T-helper 1 cell treated with Interleukin-12 subunit alpha and Interleukin-12 subunit beta and Interleukin-4 antibody, amounts not matched to agents 30 μg/mL and 1 μg/mL, for 36 hours (primary cell): ENCODE measurements around the gene JAM3.
"Not testable (repeated sequence)": the region's sequence is repeated elsewhere in the genome, so short reads cannot be mapped to it uniquely, and the experiment has no call there.

Experiments
- H3K27ac Mint-ChIP-seq: one replicate; pipeline ENCODE4 v1.8.0; 2021; ENCODE audit warnings: mild to moderate bottlenecking, mixed read lengths
- H3K27me3 Mint-ChIP-seq: one replicate; pipeline ENCODE4 v1.8.0; 2021; ENCODE audit warnings: low read depth, mixed read lengths
- H3K36me3 Mint-ChIP-seq: one replicate; pipeline ENCODE4 v1.8.0; 2021; ENCODE audit warnings: low read depth, mixed read lengths
- H3K4me1 Mint-ChIP-seq: one replicate; pipeline ENCODE4 v1.8.0; 2021; ENCODE audit warnings: low read depth, mixed read lengths
- H3K4me3 Mint-ChIP-seq: one replicate; pipeline ENCODE4 v1.8.0; 2021; ENCODE audit warnings: mild to moderate bottlenecking, moderate library complexity, mixed read lengths
- H3K9me3 Mint-ChIP-seq: one replicate; pipeline ENCODE4 v1.8.0; 2021; ENCODE audit warnings: mixed read lengths

The JAM3 gene

GRCh38 chr11:134063991-134064747 lies 4.7 kb upstream of the JAM3 start:
- Mint-ChIP-seq H3K4me3 (no peak overlapping the region), H3K27ac (no peak overlapping the region), H3K27me3 (peaks cover 61% of the 10 kb centered on the region), H3K9me3 (no peaks in the 10 kb centered on the region), H3K4me1 (peaks cover 19% of the 10 kb centered on the region), H3K36me3 (no peaks in the 10 kb centered on the region)

DNA sequence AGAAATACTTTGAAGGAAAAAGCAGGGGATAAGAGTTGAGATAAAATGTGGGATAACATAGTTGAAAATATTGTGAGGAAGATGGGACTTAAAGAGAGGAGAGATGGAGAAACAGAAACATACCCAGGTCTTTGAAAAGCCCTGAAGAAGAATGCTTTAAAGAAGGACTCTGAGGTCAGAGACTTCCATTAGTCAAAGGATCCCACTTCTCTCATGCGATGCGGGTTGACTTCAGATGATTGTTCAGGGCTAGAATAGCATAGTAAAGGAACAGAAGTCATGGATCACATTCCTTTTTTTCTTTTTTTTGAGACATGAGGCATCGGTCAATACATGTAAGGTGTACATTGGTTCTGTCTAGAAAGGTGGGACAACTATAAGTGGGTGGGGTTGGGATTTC lies 3.5 kb upstream of the JAM3 start:
- Mint-ChIP-seq H3K9me3 (no peaks in the 10 kb centered on the region), H3K4me1 (peaks cover 16% of the 10 kb centered on the region), H3K4me3 (no peak overlapping the region), H3K27ac (no peak overlapping the region), H3K27me3 (peaks cover 60% of the 10 kb centered on the region), H3K36me3 (no peaks in the 10 kb centered on the region)

GRCh38 chr11:134066943-134067885 lies 1.7 kb upstream of the JAM3 start:
- Mint-ChIP-seq H3K36me3 (no peaks in the 10 kb centered on the region), H3K27me3 (peaks cover 68% of the 10 kb centered on the region), H3K4me1 (peaks cover 15% of the 10 kb centered on the region), H3K4me3 (no peak overlapping the region), H3K9me3 (no peaks in the 10 kb centered on the region), H3K27ac (no peak overlapping the region)

DNA sequence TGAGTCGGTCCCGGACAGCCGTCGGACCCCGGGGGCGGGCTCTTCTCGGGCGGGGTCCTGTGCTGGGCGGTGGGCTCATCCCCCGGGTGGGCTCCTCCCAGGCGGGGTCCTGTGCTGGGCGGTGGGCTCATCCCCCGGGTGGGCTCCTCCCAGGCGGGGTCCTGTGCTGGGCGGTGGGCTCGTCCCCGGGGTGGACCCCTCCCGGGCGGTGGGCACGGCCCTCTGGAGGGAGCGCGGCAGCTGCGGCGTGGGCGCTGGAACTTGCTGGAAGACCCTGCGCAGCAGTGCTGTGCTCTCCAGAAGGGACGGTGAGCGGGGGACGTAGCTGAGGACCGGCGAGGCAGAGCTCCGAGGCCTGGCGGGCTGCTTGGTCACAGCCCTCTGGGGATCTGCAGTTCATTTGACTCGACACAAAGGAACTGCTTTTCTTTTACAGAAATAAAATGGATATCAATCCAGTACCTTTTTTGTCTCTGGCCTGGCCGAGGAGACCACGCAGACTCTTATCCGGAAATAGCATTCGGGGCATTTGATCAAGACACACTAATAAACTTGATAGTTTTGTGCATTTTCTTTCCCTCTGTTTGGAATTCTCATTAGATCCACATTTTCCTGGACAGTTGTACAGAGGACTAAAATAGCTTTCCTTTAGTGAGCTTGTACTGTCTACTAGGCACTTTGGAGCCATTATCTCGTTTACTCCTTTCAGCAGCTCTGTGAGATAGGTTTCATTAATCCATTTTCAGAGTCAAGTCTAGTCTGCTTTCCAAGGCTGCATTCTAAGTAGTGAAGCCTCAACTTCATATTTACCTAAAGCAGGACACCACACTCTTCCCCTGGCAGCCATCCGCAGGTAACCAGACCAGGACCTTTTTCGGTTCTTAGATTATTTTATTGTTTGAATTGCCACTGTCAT lies 812 bp downstream of the JAM3 start:
- H3K4me1 Mint-ChIP-seq = peaks cover 6% of the 10 kb centered on the region
- no peaks in the 10 kb centered on the region for H3K36me3 Mint-ChIP-seq
- H3K9me3 Mint-ChIP-seq = no peaks in the 10 kb centered on the region
- H3K27ac Mint-ChIP-seq = no peak overlapping the region
- peak overlapping the region; percentile 23 for H3K4me3 Mint-ChIP-seq
- H3K27me3 Mint-ChIP-seq = peaks cover 83% of the 10 kb centered on the region

- Mint-ChIP-seq H3K36me3 (no peaks in the 10 kb centered on the region), H3K27ac (no peak overlapping the region), H3K4me1 (peaks cover 6% of the 10 kb centered on the region), H3K9me3 (no peaks in the 10 kb centered on the region), H3K27me3 (peaks cover 83% of the 10 kb centered on the region), H3K4me3 (no peak overlapping the region)
Measured at GRCh38 chr11:134070342-134070845, 1.5 kb downstream of the JAM3 start.

DNA sequence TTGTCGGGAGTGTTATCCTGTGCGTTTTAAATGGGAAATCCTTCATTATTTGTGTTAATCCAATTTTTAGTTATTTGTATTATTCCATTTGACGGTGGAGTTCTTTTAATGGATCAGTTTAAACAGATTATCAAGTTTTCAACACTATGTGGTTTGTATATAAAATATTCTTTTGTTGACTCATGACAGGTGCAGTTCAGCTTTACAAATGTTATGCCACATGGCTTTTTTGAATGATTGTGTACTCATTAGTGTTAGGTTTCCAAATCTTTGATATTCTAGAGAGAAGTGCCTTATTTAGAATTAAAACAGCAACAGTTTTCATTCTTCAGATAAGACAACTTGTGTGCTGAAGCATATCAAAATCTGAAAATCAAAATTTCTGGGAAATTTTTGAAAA lies 2.4 kb downstream of the JAM3 start:
- H3K36me3 Mint-ChIP-seq = no peaks in the 10 kb centered on the region
- H3K4me1 Mint-ChIP-seq = peaks cover 6% of the 10 kb centered on the region
- no peak overlapping the region for H3K4me3 Mint-ChIP-seq
- peaks cover 77% of the 10 kb centered on the region for H3K27me3 Mint-ChIP-seq
- H3K27ac Mint-ChIP-seq = no peak overlapping the region
- H3K9me3 Mint-ChIP-seq = no peaks in the 10 kb centered on the region

- peaks cover 6% of the 10 kb centered on the region for H3K4me1 Mint-ChIP-seq
- H3K36me3 Mint-ChIP-seq = no peaks in the 10 kb centered on the region
- H3K9me3 Mint-ChIP-seq = no peaks in the 10 kb centered on the region
- H3K27me3 Mint-ChIP-seq = peaks cover 73% of the 10 kb centered on the region
- H3K4me3 Mint-ChIP-seq = no peak overlapping the region
- H3K27ac Mint-ChIP-seq = no peak overlapping the region
Measured at GRCh38 chr11:134071766-134072402, 3.0 kb downstream of the JAM3 start.

GRCh38 chr11:134072844-134073243 lies 4.0 kb downstream of the JAM3 start:
- Mint-ChIP-seq H3K4me3 (no peak overlapping the region), H3K27ac (no peak overlapping the region), H3K4me1 (peaks cover 6% of the 10 kb centered on the region)

DNA sequence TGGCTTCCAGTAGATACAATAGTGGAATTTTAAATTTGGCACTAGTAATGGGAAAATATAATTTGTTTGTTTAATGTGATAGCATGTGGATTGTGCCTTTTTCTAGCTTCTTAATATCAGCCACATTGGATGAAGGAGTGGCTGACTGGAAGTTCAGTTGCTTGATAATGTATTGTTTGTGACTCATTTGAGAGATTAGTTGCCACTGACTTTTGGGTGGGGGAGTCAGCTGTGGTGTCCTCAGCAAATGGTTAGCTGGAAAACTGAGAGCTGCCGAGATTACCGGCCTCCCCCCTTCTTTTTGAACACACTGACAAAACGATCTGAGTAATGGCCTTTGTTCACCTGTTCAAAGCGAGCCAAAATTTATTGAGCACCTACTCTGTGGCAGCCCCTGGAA lies 5.5 kb downstream of the JAM3 start:
- Mint-ChIP-seq H3K4me3 (no peak overlapping the region), H3K9me3 (no peaks in the 10 kb centered on the region), H3K36me3 (no peaks in the 10 kb centered on the region), H3K27ac (no peak overlapping the region), H3K27me3 (peaks cover 55% of the 10 kb centered on the region), H3K4me1 (peaks cover 2% of the 10 kb centered on the region)

More at GRCh38 chr11:134072844-134073243, 4.0 kb downstream of the JAM3 start:
- Mint-ChIP-seq H3K27me3 (peaks cover 65% of the 10 kb centered on the region), H3K36me3 (no peaks in the 10 kb centered on the region), H3K9me3 (no peaks in the 10 kb centered on the region)

GRCh38 chr11:134074766-134075165 lies 5.9 kb downstream of the JAM3 start:
- Mint-ChIP-seq H3K9me3 (no peaks in the 10 kb centered on the region), H3K27me3 (peaks cover 53% of the 10 kb centered on the region), H3K27ac (no peak overlapping the region), H3K4me1 (peaks cover 2% of the 10 kb centered on the region), H3K36me3 (no peaks in the 10 kb centered on the region), H3K4me3 (no peak overlapping the region)

DNA sequence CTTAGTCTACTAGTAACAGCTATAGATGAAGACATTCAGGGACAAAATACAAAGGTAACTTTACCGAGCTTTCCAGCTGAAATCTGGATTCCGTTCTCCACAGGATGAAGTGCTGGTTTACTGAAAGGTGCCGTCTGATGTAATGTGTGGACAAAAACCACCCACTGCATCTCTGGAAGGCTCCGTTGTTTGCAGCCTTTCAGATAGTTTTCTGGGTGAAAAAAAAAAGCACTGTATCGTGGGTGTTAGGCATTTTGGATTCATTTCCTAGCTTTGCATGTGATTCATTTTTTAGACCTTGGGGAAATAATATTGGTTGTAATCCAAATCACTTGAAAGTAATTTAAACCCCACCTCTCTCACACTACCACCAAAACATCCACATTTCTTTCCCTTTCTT lies 10.4 kb downstream of the JAM3 start:
- Mint-ChIP-seq H3K27ac (no peak overlapping the region), H3K27me3 (peaks cover 26% of the 10 kb centered on the region), H3K4me1 (no peaks in the 10 kb centered on the region), H3K36me3 (peaks cover 10% of the 10 kb centered on the region), H3K9me3 (peaks cover 22% of the 10 kb centered on the region), H3K4me3 (no peak overlapping the region)

DNA sequence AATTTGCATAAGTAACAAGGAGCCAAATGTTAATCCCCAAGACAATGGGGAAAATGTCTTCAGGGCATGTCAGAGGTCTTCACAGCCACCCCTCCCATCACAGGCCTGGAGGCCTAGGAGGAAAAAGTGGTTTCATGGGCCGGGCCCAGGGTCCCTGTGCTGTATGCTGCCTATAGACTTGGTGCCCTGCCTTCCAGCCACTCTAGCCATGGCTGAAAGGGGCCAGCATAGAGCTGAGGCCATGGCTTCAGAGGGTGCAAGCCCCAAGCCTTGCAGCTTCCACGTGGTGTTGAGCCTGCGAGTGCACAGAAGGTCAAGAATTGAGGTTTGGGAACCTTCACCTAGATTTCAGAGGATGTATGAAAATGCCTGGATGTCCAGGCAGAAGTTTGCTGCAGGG lies 12.4 kb downstream of the JAM3 start:
- not testable (repeated sequence) for H3K36me3 Mint-ChIP-seq, H3K4me1 Mint-ChIP-seq, H3K4me3 Mint-ChIP-seq, H3K27ac Mint-ChIP-seq
- H3K27me3 Mint-ChIP-seq = peaks cover 13% of the 10 kb centered on the region
- peaks cover 22% of the 10 kb centered on the region for H3K9me3 Mint-ChIP-seq

- no peaks in the 10 kb centered on the region for H3K4me1 Mint-ChIP-seq
- H3K27ac Mint-ChIP-seq = no peak overlapping the region
- peaks cover 22% of the 10 kb centered on the region for H3K9me3 Mint-ChIP-seq
- H3K27me3 Mint-ChIP-seq = peaks cover 20% of the 10 kb centered on the region
- no peak overlapping the region for H3K4me3 Mint-ChIP-seq
- H3K36me3 Mint-ChIP-seq = peaks cover 10% of the 10 kb centered on the region
Measured at GRCh38 chr11:134082990-134083389, 14.1 kb downstream of the JAM3 start.

DNA sequence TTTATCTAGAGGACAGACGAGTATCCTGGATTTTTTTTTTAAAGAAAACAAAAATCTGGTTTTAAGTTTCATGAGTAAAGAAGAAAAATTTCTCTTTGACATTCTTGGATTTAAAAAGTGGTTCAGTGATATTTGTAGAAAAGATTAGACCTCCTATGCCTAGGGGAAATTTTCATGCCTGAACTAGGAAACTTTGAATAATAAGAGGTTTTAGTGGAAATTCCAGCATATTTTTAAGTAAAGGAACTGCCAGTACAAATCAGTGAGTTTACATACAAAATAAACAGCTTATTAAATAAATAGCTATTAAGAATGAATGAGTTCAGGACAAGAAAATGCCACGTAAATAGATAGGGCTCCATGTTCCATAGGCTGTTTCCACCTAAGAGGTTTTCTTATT lies 17.5 kb downstream of the JAM3 start:
- Mint-ChIP-seq H3K4me1 (no peaks in the 10 kb centered on the region), H3K9me3 (peaks cover 8% of the 10 kb centered on the region), H3K36me3 (peaks cover 4% of the 10 kb centered on the region), H3K27ac (no peak overlapping the region), H3K4me3 (no peak overlapping the region), H3K27me3 (peaks cover 16% of the 10 kb centered on the region)
